ENCODE data around the gene LRRC4B. TPM values are rescaled to one million over a fixed set of nuclear protein-coding genes. Genes with fewer than 3 reads are reported as not detected.

The LRRC4B gene
- total and polyA plus RNA-seq, 2 donors (not counting 1 experiment from before 2014, with no cell fraction given): 0.02 to 0.17 TPM

DNA sequence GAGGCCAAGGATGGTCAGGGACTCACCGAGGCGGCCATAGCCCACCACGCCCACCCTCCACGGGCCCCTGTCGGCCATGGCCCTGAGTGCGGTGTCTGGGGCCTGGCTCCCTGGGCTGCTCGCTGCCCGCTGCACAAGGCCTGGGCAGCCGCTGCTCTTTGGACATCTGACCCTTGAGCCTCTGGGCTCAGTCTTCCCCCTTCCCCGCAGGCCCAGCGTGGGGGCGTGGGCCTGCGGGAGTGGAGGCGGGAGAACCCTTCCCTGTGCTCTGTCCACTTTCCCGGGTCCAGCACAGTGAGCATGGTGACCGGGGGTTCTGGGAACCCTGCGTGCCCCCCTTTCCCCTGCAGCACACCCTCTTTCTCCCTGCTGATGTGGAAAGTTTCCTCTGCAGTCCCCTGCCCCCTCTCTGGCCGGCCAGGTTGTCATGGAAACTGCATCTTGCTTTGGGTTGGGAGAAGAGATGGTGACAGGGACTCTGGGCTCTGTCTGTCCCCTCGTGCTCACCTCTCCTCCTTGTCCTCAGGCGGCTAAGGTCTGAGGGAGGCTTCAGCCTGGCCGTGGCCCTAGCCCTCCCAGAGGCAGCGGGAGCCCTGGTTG, 54.4 kb downstream of the LRRC4B start, which contains the start of gene ASPDH:
Gene ASPDH, minus strand, starts transcription at position 168 of the 600 bp plus-strand sequence. Its CDS starts 90 bp downstream, at position 78.
- no peaks in the 10 kb centered on the region for H3K27me3 ChIP-seq (ENCODE audit: control insufficient read depth, insufficient read depth, low read length)
- no peak within 1 kb of the TSS for H3K4me2 ChIP-seq (ENCODE audit: extremely low read depth, insufficient read depth, low read length)
- H3K36me3 ChIP-seq (ENCODE audit: control insufficient read depth, insufficient read depth, low read length): no peaks in the 10 kb centered on the region
- no peaks in the 10 kb centered on the region for H3K9me3 ChIP-seq (ENCODE audit: control insufficient read depth, insufficient read depth, low read depth, low read length)
- peaks cover 2% of the 10 kb centered on the region for H3K4me1 ChIP-seq (ENCODE audit: control insufficient read depth, extremely low read depth, insufficient read depth, low read length)
- no peak for DNase-seq (ENCODE audit: low read depth in 2 of 2)
- no peak within 1 kb of the TSS for H3K4me3 ChIP-seq (replicated peaks in 1 of 4; ENCODE audit: control extremely low read depth in 1 of 4, insufficient read depth in 1 of 4, low read depth in 3 of 4, low read length in 4 of 4)
- H3K9ac ChIP-seq (ENCODE audit: insufficient read depth, low read length): no peak within 1 kb of the TSS
- H2AFZ ChIP-seq (ENCODE audit: low read length): no peak within 1 kb of the TSS
- no peak for TF ChIP-seq EZH2 (IDR thresholded peaks at IDR 0.05; ENCODE audit: low read length, missing control alignments)
- TF ChIP-seq, protein P1, sequence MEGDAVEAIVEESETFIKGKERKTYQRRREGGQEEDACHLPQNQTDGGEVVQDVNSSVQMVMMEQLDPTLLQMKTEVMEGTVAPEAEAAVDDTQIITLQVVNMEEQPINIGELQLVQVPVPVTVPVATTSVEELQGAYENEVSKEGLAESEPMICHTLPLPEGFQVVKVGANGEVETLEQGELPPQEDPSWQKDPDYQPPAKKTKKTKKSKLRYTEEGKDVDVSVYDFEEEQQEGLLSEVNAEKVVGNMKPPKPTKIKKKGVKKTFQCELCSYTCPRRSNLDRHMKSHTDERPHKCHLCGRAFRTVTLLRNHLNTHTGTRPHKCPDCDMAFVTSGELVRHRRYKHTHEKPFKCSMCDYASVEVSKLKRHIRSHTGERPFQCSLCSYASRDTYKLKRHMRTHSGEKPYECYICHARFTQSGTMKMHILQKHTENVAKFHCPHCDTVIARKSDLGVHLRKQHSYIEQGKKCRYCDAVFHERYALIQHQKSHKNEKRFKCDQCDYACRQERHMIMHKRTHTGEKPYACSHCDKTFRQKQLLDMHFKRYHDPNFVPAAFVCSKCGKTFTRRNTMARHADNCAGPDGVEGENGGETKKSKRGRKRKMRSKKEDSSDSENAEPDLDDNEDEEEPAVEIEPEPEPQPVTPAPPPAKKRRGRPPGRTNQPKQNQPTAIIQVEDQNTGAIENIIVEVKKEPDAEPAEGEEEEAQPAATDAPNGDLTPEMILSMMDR (conservative IDR thresholded peaks at IDR 0.05 in 1 of 2, IDR thresholded peaks at IDR 0.05 in 1 of 2; ENCODE audit: low read depth in 1 of 2, low read length in 2 of 2): no peak
- no peaks in the 10 kb centered on the region for H4K20me1 ChIP-seq (ENCODE audit: control insufficient read depth, extremely low read depth, insufficient read depth, low read length)
- peaks cover 6% of the 10 kb centered on the region for H3K79me2 ChIP-seq (ENCODE audit: control insufficient read depth, insufficient read depth, low read length)
- no peak within 1 kb of the TSS for H3K27ac ChIP-seq (ENCODE audit: insufficient read depth, low read length)

- TF ChIP-seq, protein P1 (conservative IDR thresholded peaks at IDR 0.05 in 1 of 2, IDR thresholded peaks at IDR 0.05 in 1 of 2; ENCODE audit: low read depth in 1 of 2, low read length in 2 of 2): no peak
- TF ChIP-seq EZH2 (IDR thresholded peaks at IDR 0.05; ENCODE audit: low read length, missing control alignments): no peak
- Histone ChIP-seq H3K27me3 (ENCODE audit: control insufficient read depth, insufficient read depth, low read length) (no peaks in the 10 kb centered on the region), H3K9ac (ENCODE audit: insufficient read depth, low read length) (no peak overlapping the region), H3K4me1 (ENCODE audit: control insufficient read depth, extremely low read depth, insufficient read depth, low read length) (peaks cover 2% of the 10 kb centered on the region), H3K36me3 (ENCODE audit: control insufficient read depth, insufficient read depth, low read length) (no peaks in the 10 kb centered on the region), H3K27ac (ENCODE audit: insufficient read depth, low read length) (no peak overlapping the region), H3K4me3 (replicated peaks in 1 of 4; ENCODE audit: control extremely low read depth in 1 of 4, insufficient read depth in 1 of 4, low read depth in 3 of 4, low read length in 4 of 4) (no peak overlapping the region), H4K20me1 (ENCODE audit: control insufficient read depth, extremely low read depth, insufficient read depth, low read length) (no peaks in the 10 kb centered on the region), H3K4me2 (ENCODE audit: extremely low read depth, insufficient read depth, low read length) (no peak overlapping the region), H3K79me2 (ENCODE audit: control insufficient read depth, insufficient read depth, low read length) (peaks cover 6% of the 10 kb centered on the region), H2AFZ (ENCODE audit: low read length) (no peak overlapping the region), H3K9me3 (ENCODE audit: control insufficient read depth, insufficient read depth, low read depth, low read length) (no peaks in the 10 kb centered on the region)
- DNase-seq (ENCODE audit: low read depth in 2 of 2): no peak
These were observed 55.1 kb downstream of the LRRC4B start for GRCh38 chr19:50512999-50513745.

DNA sequence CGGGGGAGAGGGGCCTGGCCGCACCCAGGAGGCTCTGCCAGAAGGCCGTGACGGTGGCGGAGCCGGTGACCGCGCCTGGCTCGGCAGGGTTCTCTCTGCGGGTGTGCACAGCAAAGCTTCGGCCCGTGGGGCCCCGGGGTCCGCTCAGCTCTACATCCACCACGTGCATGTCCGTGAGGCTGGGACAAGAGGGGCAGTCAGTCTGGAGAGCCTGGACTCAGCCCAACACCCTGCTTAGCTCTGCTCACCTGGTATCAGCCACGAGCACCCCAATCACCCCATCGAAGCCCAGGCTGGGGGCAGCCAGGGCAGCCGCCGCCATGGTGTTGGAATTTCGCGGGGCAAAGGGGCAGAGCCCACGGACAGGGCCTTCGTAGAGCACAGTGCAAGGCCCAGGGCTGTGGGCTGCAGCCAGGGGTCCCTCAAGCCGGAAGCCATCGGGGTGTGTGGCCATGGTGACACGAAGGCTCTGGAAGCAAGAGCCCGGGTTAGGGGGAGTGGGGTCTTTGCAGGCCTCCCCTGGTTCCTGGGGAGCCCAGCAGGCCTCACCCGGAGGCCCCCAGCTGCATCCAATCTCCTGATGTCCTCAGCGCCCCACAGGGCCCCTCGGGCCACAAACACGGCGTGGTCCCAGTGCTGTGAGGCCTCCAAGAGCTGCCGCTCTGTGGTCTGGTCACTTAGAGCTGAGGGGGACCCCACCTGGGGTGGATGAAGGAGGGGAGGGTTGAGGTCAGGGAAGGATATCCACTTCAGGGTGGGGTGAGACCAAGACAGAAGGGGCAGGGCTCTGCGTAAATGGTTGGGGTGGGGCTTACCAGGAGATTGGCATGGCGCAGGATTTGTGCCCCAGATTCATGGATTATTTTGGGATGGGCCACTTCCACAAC, 55.9 kb downstream of the LRRC4B start:
- Histone ChIP-seq H3K4me1 (ENCODE audit: control insufficient read depth, extremely low read depth, insufficient read depth, low read length) (peaks cover 2% of the 10 kb centered on the region), H2AFZ (ENCODE audit: low read length) (no peak overlapping the region), H3K9ac (ENCODE audit: insufficient read depth, low read length) (no peak overlapping the region), H3K4me3 (replicated peaks in 1 of 4; ENCODE audit: control extremely low read depth in 1 of 4, insufficient read depth in 1 of 4, low read depth in 3 of 4, low read length in 4 of 4) (peak overlapping the region in 2 of 4 experiments; percentile 66 to 97), H3K27me3 (ENCODE audit: control insufficient read depth, insufficient read depth, low read length) (no peaks in the 10 kb centered on the region), H3K4me2 (ENCODE audit: extremely low read depth, insufficient read depth, low read length) (no peak overlapping the region), H4K20me1 (ENCODE audit: control insufficient read depth, extremely low read depth, insufficient read depth, low read length) (no peaks in the 10 kb centered on the region), H3K79me2 (ENCODE audit: control insufficient read depth, insufficient read depth, low read length) (peaks cover 6% of the 10 kb centered on the region), H3K36me3 (ENCODE audit: control insufficient read depth, insufficient read depth, low read length) (no peaks in the 10 kb centered on the region), H3K27ac (ENCODE audit: insufficient read depth, low read length) (no peak overlapping the region), H3K9me3 (ENCODE audit: control insufficient read depth, insufficient read depth, low read depth, low read length) (no peaks in the 10 kb centered on the region)
- DNase-seq (ENCODE audit: low read depth in 2 of 2): no peak
- TF ChIP-seq, protein P1 (conservative IDR thresholded peaks at IDR 0.05 in 1 of 2, IDR thresholded peaks at IDR 0.05 in 1 of 2; ENCODE audit: low read depth in 1 of 2, low read length in 2 of 2): no peak
- no peak for TF ChIP-seq EZH2 (IDR thresholded peaks at IDR 0.05; ENCODE audit: low read length, missing control alignments)

All from fibroblast of lung (primary cell).